Renal cortex interstitium (tissue), 11 donors: ENCODE data around the gene NPIPB6. TPM values are rescaled to one million over a fixed set of nuclear protein-coding genes. Genes with fewer than 3 reads are reported as not detected.

Experiments
- DNase-seq, 11 donors: peaks; one replicate each; pipeline ENCODE4 v3.0.0-alpha.2; 2013; ENCODE audit warnings: low read depth in 9 of 11, low spot score in 4 of 11; ENCODE audit errors: extremely low read depth in 1 of 11
- polyA plus RNA-seq, 3 donors: library from polyadenylated mRNA; unstranded; fragments of 120-200 nt; gene quantifications; one replicate each; pipeline ENCODE4 v1.2.1, GENCODE V29; 2013; ENCODE audit not compliant: insufficient read length in 3 of 3

Gene NPIPB6
- polyA plus RNA-seq, 3 donors = 1.7 to 4.9 (median 2.3) TPM

GRCh38 chr16:28307936-28308335, 55.4 kb downstream of the NPIPB6 start:
- no peak for DNase-seq

GRCh38 chr16:28304214-28304613, 59.1 kb downstream of the NPIPB6 start:
- peak in 6 of 11 donors; percentile 33 to 61 (median 44) for DNase-seq

- DNase-seq = no peak
Observed at GRCh38 chr16:28303132-28303531, 60.2 kb downstream of the NPIPB6 start.

- no peak for DNase-seq
Observed at GRCh38 chr16:28301620-28302019, 61.7 kb downstream of the NPIPB6 start.

- no peak for DNase-seq
Observed at GRCh38 chr16:28301154-28301553, 62.2 kb downstream of the NPIPB6 start.

GRCh38 chr16:28300327-28300726, 63.0 kb downstream of the NPIPB6 start:
- no peak for DNase-seq

- DNase-seq = no peak
Observed at GRCh38 chr16:28298511-28298878, 64.8 kb downstream of the NPIPB6 start.

- DNase-seq = no peak
Observed at GRCh38 chr16:28297784-28298510, 65.4 kb downstream of the NPIPB6 start.

- DNase-seq = no peak
Observed at GRCh38 chr16:28297308-28297707, 66.0 kb downstream of the NPIPB6 start.

- no peak for DNase-seq
Observed at GRCh38 chr16:28295276-28295675, 68.0 kb downstream of the NPIPB6 start.

- DNase-seq = no peak
Observed at GRCh38 chr16:28294201-28294600, 69.1 kb downstream of the NPIPB6 start.

- DNase-seq = no peak
Observed at GRCh38 chr16:28293601-28293960, 69.7 kb downstream of the NPIPB6 start.

- peak in 8 of 11 donors; percentile 43 to 70 (median 62) for DNase-seq
Observed at GRCh38 chr16:28292731-28293600, 70.3 kb downstream of the NPIPB6 start.

Other genes with a start within 250 kb of the NPIPB6 start
- 10 to 100 TPM; 79.7 to 85.3 (median 84.8) TPM for gene XPO6, start 151.5 kb downstream of the NPIPB6 start, polyA plus RNA-seq
- 10 to 100 TPM; 15.6 to 21.1 (median 17.2) TPM for gene SBK1, start 71.0 kb downstream of the NPIPB6 start, polyA plus RNA-seq
- 100 to 1,000 TPM; 101 to 105 (median 105) TPM for gene EIF3CL, start 40.3 kb upstream of the NPIPB6 start, polyA plus RNA-seq
- gene NPIPB7, start 108.8 kb upstream of the NPIPB6 start, polyA plus RNA-seq = 1 to 10 TPM in 1 of 3 donors, under 1 TPM in 1, not detected in 1; 0.14 to 1.0 TPM
- gene CLN3, start 128.6 kb upstream of the NPIPB6 start, polyA plus RNA-seq = 10 to 100 TPM; 30.4 to 34.2 (median 32.8) TPM
- gene APOBR, start 131.1 kb upstream of the NPIPB6 start, polyA plus RNA-seq = under 1 TPM; 0.48 to 0.92 (median 0.83) TPM
- gene IL27, start 143.3 kb upstream of the NPIPB6 start, polyA plus RNA-seq = not detected
- gene NUPR1, start 175.5 kb upstream of the NPIPB6 start, polyA plus RNA-seq = 10 to 100 TPM in 2 of 3 donors, 1 to 10 TPM in 1; 7.7 to 11.7 (median 10.5) TPM
- 10 to 100 TPM; 19.2 to 25.1 (median 24.6) TPM for gene SGF29, start 190.4 kb upstream of the NPIPB6 start, polyA plus RNA-seq
- 1 to 10 TPM; 1.7 to 3.1 (median 2.0) TPM for gene SULT1A2, start 233.5 kb upstream of the NPIPB6 start, polyA plus RNA-seq
- gene SULT1A1, start 246.5 kb upstream of the NPIPB6 start, polyA plus RNA-seq = 10 to 100 TPM; 20.7 to 25.8 (median 21.0) TPM